Esophagus squamous epithelium (tissue), 5 donors: ENCODE data around the gene SAE1. TPM values are rescaled to one million over a fixed set of nuclear protein-coding genes. Genes with fewer than 3 reads are reported as not detected.

Experiments
- DNase-seq: peaks from one replicate; lab custom pipeline; 2025; lab: John Stamatoyannopoulos, UW
- H3K27ac ChIP-seq, 4 donors: fragments of 200-600 bp; sonication (generic); one replicate each; pipeline ENCODE4 v1.5.1; 2016 to 2019; ENCODE audit warnings: mild to moderate bottlenecking in 1 of 4
- H3K27me3 ChIP-seq, 4 donors: fragments of 200-600 bp; sonication (generic); 1 replicate in 3 of 4; 2 replicates in 1 of 4; pipeline versions ENCODE4 v1.5.1 to v1.6.0; 2017 to 2021; ENCODE audit warnings: antibody characterized with exemption in 1 of 4
- H3K36me3 ChIP-seq, 3 donors: fragments of 200-600 bp; sonication (generic); one replicate each; pipeline ENCODE4 v1.5.1; 2016 to 2019
- H3K4me1 ChIP-seq, 3 donors: fragments of 200-600 bp; sonication (generic); one replicate each; pipeline ENCODE4 v1.5.1; 2017 to 2019
- H3K4me3 ChIP-seq, 4 donors: fragments of 200-600 bp; sonication (generic); 1 replicate in 3 of 4; 2 replicates in 1 of 4; pipeline ENCODE4 v1.5.1; 2016 to 2019; ENCODE audit warnings: mild to moderate bottlenecking in 2 of 4, moderate library complexity in 1 of 4
- H3K9me3 ChIP-seq, 3 donors: fragments of 200-600 bp; sonication (generic); one replicate each; pipeline ENCODE4 v1.5.1; 2016 to 2019
- POLR2A ChIP-seq, 4 donors: fragments of 450-650 bp; IDR thresholded peaks; one replicate each; pipeline ENCODE4 v1.6.1; 2017; ENCODE audit warnings: antibody characterized with exemption in 4 of 4, mild to moderate bottlenecking in 4 of 4, moderate library complexity in 3 of 4
- WGBS, 2 donors: methylation state at CpG; one replicate each; pipeline ENCODE4 v1.1.5; 2018; 5-methylcytosine and 5-hydroxymethylcytosine counted together
- intact Hi-C: fragments of 100-400 bp; cut with DNase I; formaldehyde crosslinking; loops from one replicate; pipeline ENCODE4 v1.15.0; 2022
- total RNA-seq, 4 donors: library from RNA; depleted of rRNA; stranded (reverse); fragments of >200 nt; gene quantifications; one replicate each; pipeline ENCODE4 v1.1.0, GENCODE V29; 2016
- TF ChIP-seq, protein P1 (sequence below), 6 experiments: fragments of 450-650 bp in 4 of 6; fragments of 200-600 bp in 2 of 6; sonication (generic) in 2 of 6; IDR thresholded peaks; one replicate each; pipeline ENCODE4 v1.5.1; 2016 to 2019; ENCODE audit warnings: antibody characterized with exemption in 6 of 6, mild to moderate bottlenecking in 4 of 6, moderate library complexity in 4 of 6
- donor health status: DM: yes; HTN: yes; CAD: no.

Gene SAE1
- total RNA-seq, 4 donors from 2014 or later = 31.8 to 73.5 (median 62.1) TPM

GRCh38 chr19:47188507-47189033 is 57.9 kb downstream of the SAE1 start:
- Histone ChIP-seq H3K9me3 (no peaks in the 10 kb centered on the region), H3K36me3 (peaks cover 0 to 3% (median 0%) of the 10 kb centered on the region in 3 donors), H3K27me3 (no peaks in the 10 kb centered on the region), H3K4me1 (peaks cover 8 to 64% (median 19%) of the 10 kb centered on the region in 3 donors), H3K27ac (peak overlapping the region in 2 of 4 donors; percentile 71 to 83), H3K4me3 (no peak overlapping the region)
- no peak for DNase-seq
- no peak for TF ChIP-seq POLR2A (IDR thresholded peaks at IDR 0.05)
- TF ChIP-seq, protein P1, sequence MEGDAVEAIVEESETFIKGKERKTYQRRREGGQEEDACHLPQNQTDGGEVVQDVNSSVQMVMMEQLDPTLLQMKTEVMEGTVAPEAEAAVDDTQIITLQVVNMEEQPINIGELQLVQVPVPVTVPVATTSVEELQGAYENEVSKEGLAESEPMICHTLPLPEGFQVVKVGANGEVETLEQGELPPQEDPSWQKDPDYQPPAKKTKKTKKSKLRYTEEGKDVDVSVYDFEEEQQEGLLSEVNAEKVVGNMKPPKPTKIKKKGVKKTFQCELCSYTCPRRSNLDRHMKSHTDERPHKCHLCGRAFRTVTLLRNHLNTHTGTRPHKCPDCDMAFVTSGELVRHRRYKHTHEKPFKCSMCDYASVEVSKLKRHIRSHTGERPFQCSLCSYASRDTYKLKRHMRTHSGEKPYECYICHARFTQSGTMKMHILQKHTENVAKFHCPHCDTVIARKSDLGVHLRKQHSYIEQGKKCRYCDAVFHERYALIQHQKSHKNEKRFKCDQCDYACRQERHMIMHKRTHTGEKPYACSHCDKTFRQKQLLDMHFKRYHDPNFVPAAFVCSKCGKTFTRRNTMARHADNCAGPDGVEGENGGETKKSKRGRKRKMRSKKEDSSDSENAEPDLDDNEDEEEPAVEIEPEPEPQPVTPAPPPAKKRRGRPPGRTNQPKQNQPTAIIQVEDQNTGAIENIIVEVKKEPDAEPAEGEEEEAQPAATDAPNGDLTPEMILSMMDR (IDR thresholded peaks at IDR 0.05) = no peak
- WGBS, 2 donors = 86 to 90% methylated on average over 5 of the region's 5 CpGs
- intact Hi-C loops = no loop called here

GRCh38 chr19:47190167-47190727 is 59.6 kb downstream of the SAE1 start:
- Histone ChIP-seq H3K4me3 (peak overlapping the region in 1 of 4 donors; percentile 21), H3K36me3 (no peaks in the 10 kb centered on the region), H3K9me3 (no peaks in the 10 kb centered on the region), H3K27ac (peak overlapping the region; percentile 60 to 83 (median 72)), H3K27me3 (no peaks in the 10 kb centered on the region), H3K4me1 (peaks cover 8 to 65% (median 19%) of the 10 kb centered on the region in 3 donors)
- WGBS, 2 donors = 17 to 38% methylated on average over 8 to 9 of the region's 12 CpGs
- TF ChIP-seq POLR2A (IDR thresholded peaks at IDR 0.05) = no peak
- TF ChIP-seq, protein P1 (IDR thresholded peaks at IDR 0.05) = no peak
- intact Hi-C loops = no loop called here
- no peak for DNase-seq

DNA sequence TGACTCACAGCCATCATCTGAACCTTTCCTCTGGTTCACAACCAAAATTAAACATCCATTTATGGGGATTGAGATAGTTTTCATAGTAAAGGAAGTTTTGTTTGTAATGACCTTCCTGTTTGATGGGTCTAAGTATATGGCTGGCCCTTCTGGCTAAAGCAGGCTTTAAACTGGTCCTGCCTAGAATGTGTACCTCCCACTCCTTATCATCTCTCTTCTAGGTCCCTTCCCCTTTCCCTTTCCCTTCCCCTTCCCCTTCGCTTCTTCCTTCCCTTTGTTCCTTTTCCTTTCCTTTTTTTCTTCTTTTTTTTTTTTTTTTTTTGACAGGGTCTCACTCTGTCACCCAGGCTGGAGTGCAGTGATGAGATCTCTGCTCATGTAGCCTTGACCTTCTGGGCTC is 64.8 kb downstream of the SAE1 start:
- DNase-seq = no peak
- no peaks in the 10 kb centered on the region for H3K9me3 ChIP-seq
- 91 to 100% methylated on average over 1 of the region's 1 CpG for WGBS, 2 donors
- H3K4me1 ChIP-seq = peaks cover 3 to 22% (median 8%) of the 10 kb centered on the region in 3 donors
- no peak overlapping the region for H3K27ac ChIP-seq
- peaks cover 12 to 32% (median 12%) of the 10 kb centered on the region in 3 donors for H3K36me3 ChIP-seq
- TF ChIP-seq, protein P1 (IDR thresholded peaks at IDR 0.05) = no peak
- no peak for TF ChIP-seq POLR2A (IDR thresholded peaks at IDR 0.05)
- intact Hi-C loops = no loop called here
- H3K27me3 ChIP-seq = no peaks in the 10 kb centered on the region
- no peak overlapping the region for H3K4me3 ChIP-seq

- H3K27ac ChIP-seq = no peak overlapping the region
- DNase-seq = no peak
- intact Hi-C loops = no loop called here
Measured at GRCh38 chr19:47197141-47197540, 66.5 kb downstream of the SAE1 start.

GRCh38 chr19:47200530-47200929 is 69.9 kb downstream of the SAE1 start:
- Histone ChIP-seq H3K36me3 (peaks cover 18 to 83% (median 20%) of the 10 kb centered on the region in 3 donors), H3K4me3 (no peak overlapping the region), H3K27me3 (no peaks in the 10 kb centered on the region), H3K27ac (no peak overlapping the region), H3K9me3 (no peaks in the 10 kb centered on the region), H3K4me1 (no peaks in the 10 kb centered on the region)
- TF ChIP-seq POLR2A (IDR thresholded peaks at IDR 0.05) = no peak
- TF ChIP-seq, protein P1 (IDR thresholded peaks at IDR 0.05) = no peak
- 60 to 84% methylated on average over 3 of the region's 3 CpGs for WGBS, 2 donors
- no peak for DNase-seq
- intact Hi-C loops = loop anchor here (10.0 kb wide), 1 partner anchor 56 kb away; no protein-coding TSS in a partner anchor

More at GRCh38 chr19:47197141-47197540, 66.5 kb downstream of the SAE1 start:
- H3K36me3 ChIP-seq = peaks cover 12 to 49% (median 12%) of the 10 kb centered on the region in 3 donors
- no peak overlapping the region for H3K4me3 ChIP-seq
- H3K9me3 ChIP-seq = no peaks in the 10 kb centered on the region
- H3K27me3 ChIP-seq = no peaks in the 10 kb centered on the region
- TF ChIP-seq, protein P1 (IDR thresholded peaks at IDR 0.05) = no peak
- TF ChIP-seq POLR2A (IDR thresholded peaks at IDR 0.05) = no peak
- H3K4me1 ChIP-seq = peaks cover 0 to 12% (median 3%) of the 10 kb centered on the region in 3 donors
- 76 to 85% methylated on average over 4 of the region's 4 CpGs for WGBS, 2 donors
